Osteoblast (primary cell): ENCODE results near the gene CDKN2B. TPM values are rescaled to one million over a fixed set of nuclear protein-coding genes. Genes with fewer than 3 reads are reported as not detected.

Source experiments
- DNase-seq: peaks from one replicate; pipeline ENCODE4 v3.0.0; 2011; ENCODE audit warnings: low spot score, mixed read lengths; ENCODE audit not compliant: insufficient read length; ENCODE audit errors: missing footprints
- H2AFZ ChIP-seq: 2 replicates; pipeline ENCODE4 v1.6.0; 2011; ENCODE audit warnings: mild to moderate bottlenecking, low read length
- H3K27ac ChIP-seq: 2 replicates; pipeline ENCODE4 v1.5.1; 2011; ENCODE audit warnings: mild to moderate bottlenecking, low read depth, low read length, moderate library complexity
- H3K27me3 ChIP-seq: 2 replicates; pipeline ENCODE4 v1.6.0; 2012; ENCODE audit warnings: mild to moderate bottlenecking, control low read depth, inconsistent platforms, low read length, moderate library complexity; ENCODE audit not compliant: insufficient read depth
- H3K36me3 ChIP-seq: 2 replicates; pipeline ENCODE4 v1.5.1; 2011; ENCODE audit warnings: mild to moderate bottlenecking, low read length, control low read depth, moderate library complexity; ENCODE audit not compliant: insufficient read depth
- H3K4me1 ChIP-seq: 2 replicates; pipeline ENCODE4 v1.5.1; 2011; ENCODE audit warnings: mild to moderate bottlenecking, low read length, control low read depth, moderate library complexity; ENCODE audit not compliant: insufficient read depth
- H3K4me2 ChIP-seq: 2 replicates; pipeline ENCODE4 v1.6.0; 2011; ENCODE audit warnings: mild to moderate bottlenecking, low read length; ENCODE audit not compliant: insufficient read depth
- H3K4me3 ChIP-seq: fragments of 200-600 bp; sonication (generic); 3 replicates; pipeline ENCODE4 v1.5.1; 2012; ENCODE audit warnings: mild to moderate bottlenecking, low read length, inconsistent platforms; ENCODE audit not compliant: insufficient read depth
- H3K79me2 ChIP-seq: 2 replicates; pipeline ENCODE4 v1.6.0; 2012; ENCODE audit warnings: mild to moderate bottlenecking, low read length, control low read depth, inconsistent platforms; ENCODE audit not compliant: insufficient read depth
- H3K9me3 ChIP-seq: 2 replicates; pipeline ENCODE4 v1.5.1; 2011; ENCODE audit warnings: low read depth, low read length, control low read depth
- H4K20me1 ChIP-seq: 2 replicates; pipeline ENCODE4 v1.6.0; 2012; ENCODE audit warnings: mild to moderate bottlenecking, low read length, control low read depth; ENCODE audit not compliant: insufficient read depth
- total RNA-seq: library from RNA; depleted of rRNA; stranded (reverse); fragments of >200 nt; gene quantifications from 2 replicates; pipeline ENCODE4 v1.2.3, GENCODE V29; 2012
- TF ChIP-seq, protein P1 (sequence below): IDR thresholded peaks from 2 replicates; pipeline ENCODE4 v1.5.1; 2011; ENCODE audit warnings: mild to moderate bottlenecking, low read depth, low read length, moderate library complexity; ENCODE audit errors: extremely low read depth

Gene CDKN2B
- total RNA-seq, 1 donor: 50.7 TPM

DNA sequence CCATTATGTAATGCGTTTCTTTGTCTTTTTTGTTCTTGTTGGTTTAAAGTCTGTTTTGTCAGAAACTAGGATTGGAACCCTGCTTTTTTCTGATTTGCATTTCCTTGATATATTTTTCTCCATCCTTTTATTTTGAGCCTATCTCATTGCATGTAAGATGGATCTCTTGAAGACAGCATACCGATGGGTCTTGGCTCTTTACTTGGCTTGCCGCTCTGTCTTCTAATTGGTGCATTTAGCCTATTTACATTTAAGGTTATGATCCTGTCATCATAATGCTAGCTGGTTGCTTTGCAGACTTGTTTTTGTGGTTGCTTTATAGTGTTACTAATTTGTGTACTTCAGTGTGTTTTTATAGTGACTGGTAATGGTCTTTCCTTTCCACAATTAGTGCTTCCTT is 13.3 kb upstream of the CDKN2B start:
- Histone ChIP-seq H3K79me2 (peaks cover 4% of the 10 kb centered on the region), H3K36me3 (no peaks in the 10 kb centered on the region), H4K20me1 (peaks cover 3% of the 10 kb centered on the region), H3K9me3 (no peaks in the 10 kb centered on the region), H3K4me2 (no peak overlapping the region), H3K4me1 (no peaks in the 10 kb centered on the region), H2AFZ (no peak overlapping the region), H3K4me3 (no peak overlapping the region), H3K27ac (no peak overlapping the region), H3K27me3 (no peaks in the 10 kb centered on the region)
- DNase-seq: no peak
- TF ChIP-seq, protein P1, sequence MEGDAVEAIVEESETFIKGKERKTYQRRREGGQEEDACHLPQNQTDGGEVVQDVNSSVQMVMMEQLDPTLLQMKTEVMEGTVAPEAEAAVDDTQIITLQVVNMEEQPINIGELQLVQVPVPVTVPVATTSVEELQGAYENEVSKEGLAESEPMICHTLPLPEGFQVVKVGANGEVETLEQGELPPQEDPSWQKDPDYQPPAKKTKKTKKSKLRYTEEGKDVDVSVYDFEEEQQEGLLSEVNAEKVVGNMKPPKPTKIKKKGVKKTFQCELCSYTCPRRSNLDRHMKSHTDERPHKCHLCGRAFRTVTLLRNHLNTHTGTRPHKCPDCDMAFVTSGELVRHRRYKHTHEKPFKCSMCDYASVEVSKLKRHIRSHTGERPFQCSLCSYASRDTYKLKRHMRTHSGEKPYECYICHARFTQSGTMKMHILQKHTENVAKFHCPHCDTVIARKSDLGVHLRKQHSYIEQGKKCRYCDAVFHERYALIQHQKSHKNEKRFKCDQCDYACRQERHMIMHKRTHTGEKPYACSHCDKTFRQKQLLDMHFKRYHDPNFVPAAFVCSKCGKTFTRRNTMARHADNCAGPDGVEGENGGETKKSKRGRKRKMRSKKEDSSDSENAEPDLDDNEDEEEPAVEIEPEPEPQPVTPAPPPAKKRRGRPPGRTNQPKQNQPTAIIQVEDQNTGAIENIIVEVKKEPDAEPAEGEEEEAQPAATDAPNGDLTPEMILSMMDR: no peak

DNA sequence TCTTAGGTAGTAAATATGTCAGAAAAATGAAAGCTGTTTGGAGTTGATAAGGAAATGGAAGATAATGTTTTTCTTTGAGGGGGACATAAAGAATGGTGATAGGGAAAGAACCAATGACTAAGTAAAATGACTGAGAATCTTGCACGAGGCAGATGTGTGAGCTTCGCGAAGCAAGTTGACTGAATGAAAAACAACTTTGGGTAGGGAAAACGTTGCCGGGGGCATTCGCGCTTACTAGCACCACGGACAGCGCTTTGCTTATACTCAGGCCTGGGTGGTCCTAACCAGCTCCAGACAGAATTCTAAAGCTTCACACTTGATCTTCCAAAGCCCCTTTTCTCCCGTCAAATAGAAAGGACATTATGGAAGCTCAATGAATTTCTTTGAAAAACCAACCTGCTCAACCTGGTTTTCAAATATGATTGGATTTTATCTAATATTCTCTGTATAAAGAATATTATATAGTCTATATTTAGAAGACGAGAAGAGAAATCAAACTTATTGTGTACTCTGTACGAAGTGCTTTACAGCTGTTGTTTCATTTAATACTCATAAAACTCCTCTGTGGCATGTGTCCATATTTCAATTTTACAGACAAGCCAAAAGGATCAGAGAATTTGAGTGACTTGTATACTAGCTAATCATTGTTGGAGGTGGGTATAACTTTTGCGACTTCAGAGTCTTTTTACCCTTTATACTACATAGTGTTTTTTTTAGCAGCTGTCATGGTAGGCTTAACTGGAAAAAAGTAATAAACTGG is 1.9 kb upstream of the CDKN2B start:
- Histone ChIP-seq H3K9me3 (no peaks in the 10 kb centered on the region), H3K79me2 (peaks cover 14% of the 10 kb centered on the region), H3K4me3 (no peak overlapping the region), H3K27me3 (no peaks in the 10 kb centered on the region), H3K36me3 (no peaks in the 10 kb centered on the region), H2AFZ (no peak overlapping the region), H4K20me1 (peaks cover 9% of the 10 kb centered on the region), H3K4me2 (no peak overlapping the region), H3K4me1 (peaks cover 21% of the 10 kb centered on the region), H3K27ac (no peak overlapping the region)
- peak; percentile 70 for DNase-seq
- TF ChIP-seq, protein P1: no peak

DNA sequence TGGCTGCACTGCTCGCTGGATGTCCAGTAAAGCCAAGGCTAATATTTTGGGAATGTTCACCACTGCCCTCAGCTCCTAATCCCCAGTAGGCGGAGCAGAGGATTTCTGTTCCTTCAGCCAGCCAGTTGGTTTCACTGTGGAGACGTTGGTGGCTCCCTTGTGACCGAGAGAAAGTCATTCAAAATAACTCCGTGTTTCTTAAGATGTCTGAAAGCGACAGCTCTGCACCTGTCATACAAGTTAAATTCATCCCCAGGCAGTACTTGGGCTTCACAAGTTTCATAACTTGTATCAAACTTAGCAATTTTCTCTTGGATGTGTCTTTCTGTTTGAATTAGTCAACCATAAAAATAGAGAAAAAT is 382 bp upstream of the CDKN2B start:
- Histone ChIP-seq H3K4me1 (peaks cover 21% of the 10 kb centered on the region), H3K4me2 (peak overlapping the region; percentile 74), H3K9me3 (no peaks in the 10 kb centered on the region), H3K27ac (peak overlapping the region; percentile 22), H4K20me1 (peaks cover 9% of the 10 kb centered on the region), H3K27me3 (no peaks in the 10 kb centered on the region), H3K4me3 (peak overlapping the region; percentile 87), H3K79me2 (peaks cover 29% of the 10 kb centered on the region), H3K36me3 (peaks cover 8% of the 10 kb centered on the region), H2AFZ (peak overlapping the region; percentile 35)
- no peak for DNase-seq
- TF ChIP-seq, protein P1: peak; percentile 33

DNA sequence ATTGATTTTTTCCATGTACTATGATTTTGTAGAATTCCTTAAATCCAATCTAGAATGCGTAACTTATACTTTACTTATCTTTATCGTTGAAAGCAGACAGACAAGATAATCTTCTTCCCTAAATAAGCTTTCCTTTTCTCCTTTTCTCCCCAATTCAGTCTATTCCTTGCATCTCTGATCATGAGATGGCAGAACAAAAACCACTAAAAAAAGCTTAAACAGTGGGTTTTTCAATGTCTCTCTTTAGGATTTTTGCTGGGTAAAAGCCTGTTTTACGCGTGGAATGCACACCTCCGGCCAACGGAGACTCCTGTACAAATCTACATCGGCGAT is 755 bp downstream of the CDKN2B start:
- H2AFZ ChIP-seq: peak overlapping the region; percentile 58
- DNase-seq: no peak
- H3K36me3 ChIP-seq: peaks cover 8% of the 10 kb centered on the region
- H3K27me3 ChIP-seq: no peaks in the 10 kb centered on the region
- H3K79me2 ChIP-seq: peaks cover 38% of the 10 kb centered on the region
- H4K20me1 ChIP-seq: peaks cover 9% of the 10 kb centered on the region
- peak overlapping the region; percentile 84 for H3K27ac ChIP-seq
- H3K4me2 ChIP-seq: peak overlapping the region; percentile 77
- H3K4me3 ChIP-seq: peak overlapping the region; percentile 87
- TF ChIP-seq, protein P1: no peak
- H3K9me3 ChIP-seq: no peaks in the 10 kb centered on the region
- peaks cover 21% of the 10 kb centered on the region for H3K4me1 ChIP-seq
